H54 (cell line): ENCODE measurements around the gene MBD3L5.

ENCODE experiments used
- DNase-seq: peaks from one replicate; pipeline ENCODE4 v3.0.0; 2011; ENCODE audit warnings: low spot score, mixed read lengths; ENCODE audit not compliant: insufficient read length
- FAIRE-seq: peaks from 3 replicates; lab custom pipeline; 2011; peaks lifted over from hg19 to GRCh38; lab: Jason Lieb, UNC
- POLR2A ChIP-seq: IDR thresholded peaks from 2 replicates; pipeline ENCODE4 v1.6.1; 2011; ENCODE audit warnings: low read depth, mild to moderate bottlenecking, low read length

The MBD3L5 gene

GRCh38 chr19:7067716-7068115, 37.3 kb downstream of the MBD3L5 start:
- FAIRE-seq (no peak), DNase-seq (no peak)
- TF ChIP-seq POLR2A = no peak

GRCh38 chr19:7068599-7068998, 38.2 kb downstream of the MBD3L5 start:
- DNase-seq (no peak), FAIRE-seq (no peak)

GRCh38 chr19:7069042-7069903, 38.9 kb downstream of the MBD3L5 start, which contains the start of gene ZNF557:
ZNF557 (plus strand) TSS chr19:7069703; CDS start chr19:7075075, 5,372 bp downstream.
- TF ChIP-seq POLR2A = peak; percentile 53; the same call in 1 of the 2 replicates
- DNase-seq = peak; percentile 78
- FAIRE-seq = peak; percentile 82

More at GRCh38 chr19:7068599-7068998, 38.2 kb downstream of the MBD3L5 start:
- no peak for TF ChIP-seq POLR2A

GRCh38 chr19:7069904-7070226, 39.5 kb downstream of the MBD3L5 start:
- TF ChIP-seq POLR2A = no peak
- no peak for DNase-seq
- FAIRE-seq = no peak

- no peak for TF ChIP-seq POLR2A
These were observed 42.2 kb downstream of the MBD3L5 start for GRCh38 chr19:7072541-7072940.

GRCh38 chr19:7074705-7075282, 44.4 kb downstream of the MBD3L5 start:
- DNase-seq (no peak), FAIRE-seq (no peak)
- no peak for TF ChIP-seq POLR2A

More at GRCh38 chr19:7072541-7072940, 42.2 kb downstream of the MBD3L5 start:
- no peak for FAIRE-seq
- no peak for DNase-seq

- FAIRE-seq (no peak), DNase-seq (no peak)
- no peak for TF ChIP-seq POLR2A
These were observed 45.8 kb downstream of the MBD3L5 start for GRCh38 chr19:7076151-7076550.

GRCh38 chr19:7078008-7078407, 47.6 kb downstream of the MBD3L5 start:
- TF ChIP-seq POLR2A = no peak
- no peak for FAIRE-seq

More at GRCh38 chr19:7078008-7078407, 47.6 kb downstream of the MBD3L5 start:
- DNase-seq = no peak
